ENCODE results near the gene CCT8. TPM values are rescaled to one million over a fixed set of nuclear protein-coding genes. Genes with fewer than 3 reads are reported as not detected.

Gene CCT8
- total RNA-seq, 1 donor from 2014 or later, result 132 TPM

- TF ChIP-seq, protein P1, sequence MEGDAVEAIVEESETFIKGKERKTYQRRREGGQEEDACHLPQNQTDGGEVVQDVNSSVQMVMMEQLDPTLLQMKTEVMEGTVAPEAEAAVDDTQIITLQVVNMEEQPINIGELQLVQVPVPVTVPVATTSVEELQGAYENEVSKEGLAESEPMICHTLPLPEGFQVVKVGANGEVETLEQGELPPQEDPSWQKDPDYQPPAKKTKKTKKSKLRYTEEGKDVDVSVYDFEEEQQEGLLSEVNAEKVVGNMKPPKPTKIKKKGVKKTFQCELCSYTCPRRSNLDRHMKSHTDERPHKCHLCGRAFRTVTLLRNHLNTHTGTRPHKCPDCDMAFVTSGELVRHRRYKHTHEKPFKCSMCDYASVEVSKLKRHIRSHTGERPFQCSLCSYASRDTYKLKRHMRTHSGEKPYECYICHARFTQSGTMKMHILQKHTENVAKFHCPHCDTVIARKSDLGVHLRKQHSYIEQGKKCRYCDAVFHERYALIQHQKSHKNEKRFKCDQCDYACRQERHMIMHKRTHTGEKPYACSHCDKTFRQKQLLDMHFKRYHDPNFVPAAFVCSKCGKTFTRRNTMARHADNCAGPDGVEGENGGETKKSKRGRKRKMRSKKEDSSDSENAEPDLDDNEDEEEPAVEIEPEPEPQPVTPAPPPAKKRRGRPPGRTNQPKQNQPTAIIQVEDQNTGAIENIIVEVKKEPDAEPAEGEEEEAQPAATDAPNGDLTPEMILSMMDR (IDR thresholded peaks at IDR 0.05), result no peak
- Mint-ChIP-seq H3K27me3 (ENCODE audit: unreplicated experiment) (no peaks in the 10 kb centered on the region), H3K4me1 (ENCODE audit: unreplicated experiment) (peaks cover 26% of the 10 kb centered on the region), H3K9me3 (ENCODE audit: unreplicated experiment) (no peaks in the 10 kb centered on the region), H3K4me3 (ENCODE audit: unreplicated experiment) (peak overlapping the region; percentile 99), H3K27ac (ENCODE audit: unreplicated experiment) (peak overlapping the region; percentile 99), H3K36me3 (ENCODE audit: unreplicated experiment) (peaks cover 11% of the 10 kb centered on the region)
- DNase-seq (ENCODE audit: extremely low spot score, unreplicated experiment), result no peak
Measured at GRCh38 chr21:29072873-29073221, 601 bp downstream of the CCT8 start.

DNA sequence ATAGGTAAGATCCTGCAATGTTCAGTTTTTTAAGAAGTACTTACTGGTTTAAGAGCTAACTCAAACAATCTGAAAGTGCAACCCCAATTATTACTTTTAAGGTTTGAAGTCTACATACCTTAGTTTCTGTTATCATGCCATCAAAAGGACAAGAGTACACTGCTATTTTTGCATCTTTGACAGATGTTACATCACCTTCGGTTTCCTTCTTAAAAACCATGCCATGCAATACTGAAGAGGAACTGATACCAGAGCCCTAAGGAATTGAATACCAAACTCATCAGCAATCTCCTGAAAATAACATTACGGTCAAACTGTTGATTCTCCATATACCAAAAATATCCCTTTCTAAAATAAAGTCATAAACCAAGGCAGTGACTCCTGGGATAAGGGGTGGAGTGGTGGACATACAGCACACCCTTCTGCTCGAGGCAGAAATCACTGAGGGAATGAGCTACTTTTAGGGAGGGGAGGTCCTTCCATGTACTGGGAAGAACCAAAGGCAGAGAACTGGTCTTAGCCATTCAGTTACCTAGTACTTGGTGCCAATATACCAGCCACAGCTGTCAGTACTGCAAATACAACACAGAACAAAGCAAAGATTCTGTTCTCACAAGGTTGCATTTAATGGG lies 8.5 kb downstream of the CCT8 start:
- Mint-ChIP-seq H3K27me3 (ENCODE audit: unreplicated experiment) (no peaks in the 10 kb centered on the region), H3K4me3 (ENCODE audit: unreplicated experiment) (no peak overlapping the region), H3K4me1 (ENCODE audit: unreplicated experiment) (peaks cover 4% of the 10 kb centered on the region), H3K27ac (ENCODE audit: unreplicated experiment) (no peak overlapping the region), H3K36me3 (ENCODE audit: unreplicated experiment) (peaks cover 67% of the 10 kb centered on the region), H3K9me3 (ENCODE audit: unreplicated experiment) (no peaks in the 10 kb centered on the region)
- TF ChIP-seq, protein P1 (IDR thresholded peaks at IDR 0.05), result no peak
- DNase-seq (ENCODE audit: extremely low spot score, unreplicated experiment), result no peak

- Mint-ChIP-seq H3K36me3 (ENCODE audit: unreplicated experiment) (peaks cover 43% of the 10 kb centered on the region), H3K27me3 (ENCODE audit: unreplicated experiment) (no peaks in the 10 kb centered on the region)
Measured at GRCh38 chr21:29056538-29057050, 16.9 kb downstream of the CCT8 start.

DNA sequence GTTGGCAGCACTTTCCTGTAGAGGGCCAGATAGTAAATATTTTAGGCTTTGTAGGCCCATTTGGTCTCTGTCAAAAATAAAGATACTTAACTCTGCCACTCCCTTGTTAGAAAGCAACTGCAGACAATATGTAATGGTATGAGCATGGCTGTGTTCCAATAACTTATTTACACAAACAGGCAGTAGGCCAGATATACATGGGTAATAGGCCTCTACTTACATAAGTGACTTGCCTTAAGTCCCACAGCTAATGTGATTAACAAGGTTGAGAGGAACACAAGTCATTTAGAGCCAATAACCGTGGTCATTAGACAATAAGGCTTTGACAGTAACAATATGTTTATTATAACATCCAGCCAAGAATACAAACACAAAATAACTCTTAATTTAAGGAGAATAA lies 17.4 kb downstream of the CCT8 start:
- H3K27me3 Mint-ChIP-seq (ENCODE audit: unreplicated experiment), result no peaks in the 10 kb centered on the region
- H3K27ac Mint-ChIP-seq (ENCODE audit: unreplicated experiment), result no peak overlapping the region
- TF ChIP-seq, protein P1 (IDR thresholded peaks at IDR 0.05), result no peak
- H3K4me3 Mint-ChIP-seq (ENCODE audit: unreplicated experiment), result no peak overlapping the region
- peaks cover 6% of the 10 kb centered on the region for H3K4me1 Mint-ChIP-seq (ENCODE audit: unreplicated experiment)
- no peak for DNase-seq (ENCODE audit: extremely low spot score, unreplicated experiment)
- peaks cover 37% of the 10 kb centered on the region for H3K36me3 Mint-ChIP-seq (ENCODE audit: unreplicated experiment)
- no peaks in the 10 kb centered on the region for H3K9me3 Mint-ChIP-seq (ENCODE audit: unreplicated experiment)

More at GRCh38 chr21:29056538-29057050, 16.9 kb downstream of the CCT8 start:
- DNase-seq (ENCODE audit: extremely low spot score, unreplicated experiment), result no peak
- Mint-ChIP-seq H3K9me3 (ENCODE audit: unreplicated experiment) (no peaks in the 10 kb centered on the region), H3K4me3 (ENCODE audit: unreplicated experiment) (no peak overlapping the region), H3K4me1 (ENCODE audit: unreplicated experiment) (peaks cover 6% of the 10 kb centered on the region), H3K27ac (ENCODE audit: unreplicated experiment) (no peak overlapping the region)
- TF ChIP-seq, protein P1 (IDR thresholded peaks at IDR 0.05), result no peak

GRCh38 chr21:29055080-29055479 lies 18.4 kb downstream of the CCT8 start:
- Mint-ChIP-seq H3K4me3 (ENCODE audit: unreplicated experiment) (no peak overlapping the region), H3K4me1 (ENCODE audit: unreplicated experiment) (peaks cover 6% of the 10 kb centered on the region), H3K36me3 (ENCODE audit: unreplicated experiment) (peaks cover 32% of the 10 kb centered on the region), H3K9me3 (ENCODE audit: unreplicated experiment) (no peaks in the 10 kb centered on the region), H3K27me3 (ENCODE audit: unreplicated experiment) (no peaks in the 10 kb centered on the region), H3K27ac (ENCODE audit: unreplicated experiment) (no peak overlapping the region)
- TF ChIP-seq, protein P1 (IDR thresholded peaks at IDR 0.05), result no peak
- DNase-seq (ENCODE audit: extremely low spot score, unreplicated experiment), result no peak
